NCI-H82 (cell line): ENCODE measurements around the gene DXO.
"Not testable (repeated sequence)": the region's sequence is repeated elsewhere in the genome, so short reads cannot be mapped to it uniquely, and the experiment has no call there.

Experiments used
- DNase-seq: peaks from one replicate; lab custom pipeline; 2025; lab: John Stamatoyannopoulos, UW

The DXO gene

GRCh38 chr6:31958741-31959739 lies 12.9 kb downstream of the DXO start, which contains the start of the genes NELFE and SKIC2:
NELFE (minus strand) TSS chr6:31958971; CDS start chr6:31958446, 525 bp downstream.
SKIC2 (plus strand) TSS chr6:31959175; CDS start chr6:31959193, 18 bp downstream.
- DNase-seq, result peak; percentile 99

- DNase-seq, result no peak
These were observed 13.6 kb downstream of the DXO start for GRCh38 chr6:31958412-31958740.

- DNase-seq, result no peak
These were observed 15.1 kb downstream of the DXO start for GRCh38 chr6:31956796-31957195.

- DNase-seq, result no peak
These were observed 17.4 kb downstream of the DXO start for GRCh38 chr6:31954511-31954910.

GRCh38 chr6:31952890-31953289 lies 19.0 kb downstream of the DXO start:
- DNase-seq, result no peak

- peak; percentile 67 for DNase-seq
These were observed 19.7 kb downstream of the DXO start for GRCh38 chr6:31952140-31952805.

GRCh38 chr6:31949926-31950548 lies 21.9 kb downstream of the DXO start:
- no peak for DNase-seq

GRCh38 chr6:31948753-31949413 lies 23.1 kb downstream of the DXO start:
- DNase-seq, result no peak

- no peak for DNase-seq
These were observed 23.6 kb downstream of the DXO start for GRCh38 chr6:31948306-31948705.

GRCh38 chr6:31947864-31948263 lies 24.1 kb downstream of the DXO start:
- DNase-seq, result no peak

GRCh38 chr6:31947070-31947675 lies 24.8 kb downstream of the DXO start:
- no peak for DNase-seq

GRCh38 chr6:31946370-31946885 lies 25.5 kb downstream of the DXO start:
- DNase-seq, result no peak

- DNase-seq, result no peak
These were observed 26.2 kb downstream of the DXO start, which contains the start of gene CFB for GRCh38 chr6:31945507-31946369. CFB (plus strand) TSS chr6:31946095; CDS start chr6:31946222, 127 bp downstream.

GRCh38 chr6:31945154-31945506 lies 26.8 kb downstream of the DXO start:
- no peak for DNase-seq

GRCh38 chr6:31943742-31944141 lies 28.2 kb downstream of the DXO start:
- no peak for DNase-seq

- no peak for DNase-seq
These were observed 31.7 kb downstream of the DXO start for GRCh38 chr6:31940256-31940664.

- no peak for DNase-seq
These were observed 36.1 kb downstream of the DXO start for GRCh38 chr6:31935823-31936222.

- DNase-seq, result no peak
These were observed 36.9 kb downstream of the DXO start for GRCh38 chr6:31935021-31935420.

GRCh38 chr6:31933537-31933936 lies 38.4 kb downstream of the DXO start:
- no peak for DNase-seq

- DNase-seq, result not testable (repeated sequence)
These were observed 39.8 kb downstream of the DXO start for GRCh38 chr6:31932137-31932536.
